Common myeloid progenitor, CD34-positive (primary cell): ENCODE results near the gene LCE5A.

ENCODE experiments used
- CTCF ChIA-PET: fragments of 350-600 bp; sonication (Branson Sonifier 250); formaldehyde crosslinking; loops from one replicate; lab custom pipeline; 2021; ENCODE audit warnings: antibody characterized with exemption; lab: Charles Lee
- POLR2A ChIA-PET: fragments of 350-600 bp; sonication (Branson Sonifier 250); formaldehyde crosslinking; loops from one replicate; lab custom pipeline; 2021; ENCODE audit warnings: antibody characterized with exemption; lab: Charles Lee
- DNase-seq, 3 donors: peaks; one replicate each; pipeline versions ENCODE4 v3.0.0 to v3.0.0-alpha.2; 2013
- H3K27ac ChIP-seq, 2 experiments: 1 replicate in 1 of 2; 2 replicates in 1 of 2; pipeline ENCODE4 v1.7.0; 2013; ENCODE audit warnings: inconsistent platforms in 2 of 2, low read length in 2 of 2, mild to moderate bottlenecking in 2 of 2, low read depth in 1 of 2, moderate library complexity in 1 of 2; ENCODE audit not compliant: severe bottlenecking in 2 of 2, insufficient read depth in 1 of 2, poor library complexity in 1 of 2
- H3K27me3 ChIP-seq, 5 experiments: replicated peaks in 2 of 5; 1 replicate in 3 of 5; 2 replicates in 2 of 5; pipeline versions ENCODE4 v1.6.1 to v1.7.0; 2013; ENCODE audit warnings: low read length in 4 of 5, mild to moderate bottlenecking in 2 of 5, moderate library complexity in 2 of 5, inconsistent platforms in 1 of 5; ENCODE audit not compliant: insufficient read depth in 5 of 5, control insufficient read depth in 4 of 5
- H3K36me3 ChIP-seq, 4 experiments: 1 replicate in 2 of 4; 2 replicates in 2 of 4; pipeline versions ENCODE4 v1.6.1 to v1.7.0; 2013; ENCODE audit warnings: low read length in 3 of 4, control low read depth in 1 of 4, mild to moderate bottlenecking in 1 of 4; ENCODE audit not compliant: control insufficient read depth in 4 of 4, insufficient read depth in 4 of 4
- H3K4me1 ChIP-seq, 4 experiments: 1 replicate in 3 of 4; 2 replicates in 1 of 4; pipeline versions ENCODE4 v1.6.1 to v1.7.1; 2013; ENCODE audit warnings: low read length in 3 of 4, mild to moderate bottlenecking in 3 of 4, control low read depth in 1 of 4, inconsistent platforms in 1 of 4, moderate library complexity in 1 of 4; ENCODE audit not compliant: control insufficient read depth in 4 of 4, insufficient read depth in 4 of 4; ENCODE audit errors: control extremely low read depth in 1 of 4
- H3K4me3 ChIP-seq, 7 experiments: 1 replicate in 4 of 7; 2 replicates in 3 of 7; pipeline versions ENCODE4 v1.5.1 to v1.7.0; 2013; ENCODE audit warnings: mild to moderate bottlenecking in 7 of 7, low read length in 6 of 7, moderate library complexity in 6 of 7, inconsistent platforms in 2 of 7, low read depth in 2 of 7, control low read depth in 1 of 7; ENCODE audit not compliant: insufficient read depth in 4 of 7, control insufficient read depth in 1 of 7; ENCODE audit errors: extremely low read depth in 1 of 7
- H3K9me3 ChIP-seq, 5 experiments: 1 replicate in 4 of 5; 2 replicates in 1 of 5; pipeline versions ENCODE4 v1.6.1 to v1.7.1; 2013; ENCODE audit warnings: low read length in 4 of 5, mild to moderate bottlenecking in 2 of 5, inconsistent platforms in 1 of 5, low read depth in 1 of 5, moderate library complexity in 1 of 5; ENCODE audit not compliant: control insufficient read depth in 4 of 5, insufficient read depth in 2 of 5; ENCODE audit errors: control extremely low read depth in 1 of 5
- WGBS: methylation state at CpG from one replicate; pipeline ENCODE4 v1.1.5; 2013; ENCODE audit not compliant: insufficient coverage; 5-methylcytosine and 5-hydroxymethylcytosine counted together

LCE5A gene

GRCh38 chr1:152525080-152525641 lies 14.6 kb downstream of the LCE5A start:
- Histone ChIP-seq H3K4me1 (peaks cover 0 to 6% (median 2%) of the 10 kb centered on the region in 4 experiments), H3K27ac (no peak overlapping the region), H3K9me3 (peaks cover 0 to 10% (median 0%) of the 10 kb centered on the region in 5 experiments), H3K27me3 (peaks cover 0 to 7% (median 0%) of the 10 kb centered on the region in 5 experiments), H3K4me3 (no peak overlapping the region), H3K36me3 (no peaks in the 10 kb centered on the region)
- WGBS, result 36% methylated on average over 1 of the region's 1 CpG
- ChIA-PET CTCF (interaction anchor here (1.0 kb wide), 1 partner anchor 10 kb away, joined by 3 read pairs; no protein-coding TSS in a partner anchor), POLR2A (no interaction called here)
- no peak for DNase-seq

GRCh38 chr1:152533327-152533938 lies 22.8 kb downstream of the LCE5A start:
- Histone ChIP-seq H3K4me1 (no peaks in the 10 kb centered on the region), H3K9me3 (peaks cover 0 to 6% (median 0%) of the 10 kb centered on the region in 5 experiments), H3K27ac (no peak overlapping the region), H3K4me3 (no peak overlapping the region), H3K27me3 (peaks cover 0 to 10% (median 0%) of the 10 kb centered on the region in 5 experiments), H3K36me3 (no peaks in the 10 kb centered on the region)
- CTCF ChIA-PET, result interaction anchor here (0.6 to 4.3 kb wide), 10 partner anchors 13 to 75 kb away, joined by 3 to 64 read pairs (median 5); no protein-coding TSS in a partner anchor
- peak; percentile 40 to 61 (median 49) for DNase-seq
- whole genome bisulfite sequencing, result 14% methylated on average over 5 of the region's 7 CpGs
- POLR2A ChIA-PET, result interaction anchor here (0.6 kb wide), 1 partner anchor 39 kb away, joined by 3 read pairs; no protein-coding TSS in a partner anchor

- ChIA-PET CTCF (interaction anchor here (1.6 to 4.3 kb wide), 3 partner anchors 38 to 49 kb away, joined by 5 to 64 read pairs (median 13); no protein-coding TSS in a partner anchor), POLR2A (no interaction called here)
- peaks cover 0 to 6% (median 0%) of the 10 kb centered on the region in 5 experiments for H3K9me3 ChIP-seq
- H3K27ac ChIP-seq, result no peak overlapping the region
- H3K27me3 ChIP-seq, result peaks cover 0 to 13% (median 0%) of the 10 kb centered on the region in 5 experiments
- H3K36me3 ChIP-seq, result no peaks in the 10 kb centered on the region
- no peak overlapping the region for H3K4me3 ChIP-seq
- H3K4me1 ChIP-seq, result no peaks in the 10 kb centered on the region
- 88% methylated on average over 1 of the region's 3 CpGs for WGBS
- DNase-seq, result no peak
Measured at GRCh38 chr1:152535774-152536173, 25.2 kb downstream of the LCE5A start.

GRCh38 chr1:152537496-152537895 lies 26.9 kb downstream of the LCE5A start:
- WGBS, result 55% methylated on average over 2 of the region's 4 CpGs
- POLR2A ChIA-PET, result no interaction called here
- CTCF ChIA-PET, result interaction anchor here (1.0 kb wide), 1 partner anchor 56 kb away, joined by 3 read pairs; no protein-coding TSS in a partner anchor
- Histone ChIP-seq H3K36me3 (no peaks in the 10 kb centered on the region), H3K4me3 (no peak overlapping the region), H3K27me3 (peaks cover 0 to 17% (median 0%) of the 10 kb centered on the region in 5 experiments), H3K4me1 (no peaks in the 10 kb centered on the region), H3K9me3 (no peaks in the 10 kb centered on the region), H3K27ac (no peak overlapping the region)
- DNase-seq, result no peak

GRCh38 chr1:152539901-152540300 lies 29.3 kb downstream of the LCE5A start:
- no CpG with 5 or more reads among the region's 2 CpGs for WGBS
- Histone ChIP-seq H3K4me3 (no peak overlapping the region), H3K4me1 (no peaks in the 10 kb centered on the region), H3K9me3 (no peaks in the 10 kb centered on the region), H3K36me3 (no peaks in the 10 kb centered on the region), H3K27ac (no peak overlapping the region), H3K27me3 (peaks cover 0 to 15% (median 0%) of the 10 kb centered on the region in 5 experiments)
- ChIA-PET CTCF (no interaction called here), POLR2A (no interaction called here)
- no peak for DNase-seq

- CTCF ChIA-PET, result no interaction called here
- 91% methylated on average over 4 of the region's 4 CpGs for WGBS
Measured at GRCh38 chr1:152543820-152544219, 33.2 kb downstream of the LCE5A start.

GRCh38 chr1:152546704-152547103 lies 36.1 kb downstream of the LCE5A start:
- peaks cover 0 to 3% (median 0%) of the 10 kb centered on the region in 5 experiments for H3K27me3 ChIP-seq
- POLR2A ChIA-PET, result no interaction called here
- CTCF ChIA-PET, result interaction anchor here (1.0 to 1.2 kb wide), 2 partner anchors 12 to 60 kb away, joined by 3 read pairs; no protein-coding TSS in a partner anchor
- H3K4me3 ChIP-seq, result no peak overlapping the region
- H3K36me3 ChIP-seq, result no peaks in the 10 kb centered on the region
- DNase-seq, result no peak
- H3K27ac ChIP-seq, result no peak overlapping the region
- WGBS, result no CpG with 5 or more reads among the region's 1 CpG
- H3K4me1 ChIP-seq, result peaks cover 0 to 5% (median 0%) of the 10 kb centered on the region in 4 experiments
- H3K9me3 ChIP-seq, result peaks cover 0 to 2% (median 0%) of the 10 kb centered on the region in 5 experiments

More at GRCh38 chr1:152543820-152544219, 33.2 kb downstream of the LCE5A start:
- Histone ChIP-seq H3K36me3 (no peaks in the 10 kb centered on the region), H3K4me3 (no peak overlapping the region), H3K27ac (no peak overlapping the region), H3K9me3 (peaks cover 0 to 2% (median 0%) of the 10 kb centered on the region in 5 experiments), H3K4me1 (peaks cover 0 to 5% (median 0%) of the 10 kb centered on the region in 4 experiments), H3K27me3 (peaks cover 0 to 10% (median 0%) of the 10 kb centered on the region in 5 experiments)
- peak in 2 of 3 donors; percentile 6 to 13 for DNase-seq
- POLR2A ChIA-PET, result no interaction called here
